SU-DHL-6 (cell line): ENCODE measurements around the gene TDRD15.

ENCODE experiments used
- EZH2phosphoT487 ChIP-seq: fragments of 200-600 bp; sonication (generic), shearing (Covaris generic); conservative IDR thresholded peaks from 2 replicates; pipeline ENCODE4 v1.6.1; 2018; ENCODE audit warnings: mild to moderate bottlenecking, antibody characterized with exemption, low read length, moderate library complexity, mixed read lengths
- TF ChIP-seq, protein P1 (sequence below): fragments of 200-600 bp; sonication (generic); IDR thresholded peaks from one replicate; pipeline ENCODE4 v1.5.1; 2017; ENCODE audit warnings: antibody characterized with exemption, mild to moderate bottlenecking, low read length, moderate library complexity; ENCODE audit not compliant: insufficient read depth, poor library complexity, severe bottlenecking

DNA sequence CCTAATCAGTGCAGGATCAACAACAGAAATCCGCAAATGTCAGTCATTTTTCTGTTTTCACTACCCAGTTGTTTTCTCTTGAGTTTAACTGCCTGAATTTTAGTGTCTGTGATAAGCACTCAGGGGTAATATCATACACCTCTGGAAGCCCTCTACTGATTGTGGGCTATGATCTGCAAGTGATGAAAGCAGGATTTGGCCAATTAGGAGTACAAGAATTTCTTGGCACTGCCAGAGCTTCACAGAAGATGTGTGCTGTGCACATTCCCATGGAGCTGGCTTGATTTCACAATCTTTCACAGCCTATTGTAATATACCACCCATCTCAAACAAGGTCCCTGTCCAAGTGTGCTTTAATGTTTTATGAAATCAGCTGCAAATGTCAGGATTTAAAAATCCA lies 27.3 kb upstream of the TDRD15 start:
- TF ChIP-seq, protein P1, sequence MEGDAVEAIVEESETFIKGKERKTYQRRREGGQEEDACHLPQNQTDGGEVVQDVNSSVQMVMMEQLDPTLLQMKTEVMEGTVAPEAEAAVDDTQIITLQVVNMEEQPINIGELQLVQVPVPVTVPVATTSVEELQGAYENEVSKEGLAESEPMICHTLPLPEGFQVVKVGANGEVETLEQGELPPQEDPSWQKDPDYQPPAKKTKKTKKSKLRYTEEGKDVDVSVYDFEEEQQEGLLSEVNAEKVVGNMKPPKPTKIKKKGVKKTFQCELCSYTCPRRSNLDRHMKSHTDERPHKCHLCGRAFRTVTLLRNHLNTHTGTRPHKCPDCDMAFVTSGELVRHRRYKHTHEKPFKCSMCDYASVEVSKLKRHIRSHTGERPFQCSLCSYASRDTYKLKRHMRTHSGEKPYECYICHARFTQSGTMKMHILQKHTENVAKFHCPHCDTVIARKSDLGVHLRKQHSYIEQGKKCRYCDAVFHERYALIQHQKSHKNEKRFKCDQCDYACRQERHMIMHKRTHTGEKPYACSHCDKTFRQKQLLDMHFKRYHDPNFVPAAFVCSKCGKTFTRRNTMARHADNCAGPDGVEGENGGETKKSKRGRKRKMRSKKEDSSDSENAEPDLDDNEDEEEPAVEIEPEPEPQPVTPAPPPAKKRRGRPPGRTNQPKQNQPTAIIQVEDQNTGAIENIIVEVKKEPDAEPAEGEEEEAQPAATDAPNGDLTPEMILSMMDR = no peak
- no peak for TF ChIP-seq EZH2phosphoT487
